ENCODE results near the gene CTNNBL1.

Gene CTNNBL1

GRCh38 chr20:37904845-37905373 lies 211.1 kb downstream of the CTNNBL1 start:
- WGBS (ENCODE audit: extremely low coverage, insufficient coverage, low lambda C conversion rate): no CpG with 5 or more reads among the region's 8 CpGs
- H3K56ac ChIP-seq (ENCODE audit: low read length): no peak overlapping the region

DNA sequence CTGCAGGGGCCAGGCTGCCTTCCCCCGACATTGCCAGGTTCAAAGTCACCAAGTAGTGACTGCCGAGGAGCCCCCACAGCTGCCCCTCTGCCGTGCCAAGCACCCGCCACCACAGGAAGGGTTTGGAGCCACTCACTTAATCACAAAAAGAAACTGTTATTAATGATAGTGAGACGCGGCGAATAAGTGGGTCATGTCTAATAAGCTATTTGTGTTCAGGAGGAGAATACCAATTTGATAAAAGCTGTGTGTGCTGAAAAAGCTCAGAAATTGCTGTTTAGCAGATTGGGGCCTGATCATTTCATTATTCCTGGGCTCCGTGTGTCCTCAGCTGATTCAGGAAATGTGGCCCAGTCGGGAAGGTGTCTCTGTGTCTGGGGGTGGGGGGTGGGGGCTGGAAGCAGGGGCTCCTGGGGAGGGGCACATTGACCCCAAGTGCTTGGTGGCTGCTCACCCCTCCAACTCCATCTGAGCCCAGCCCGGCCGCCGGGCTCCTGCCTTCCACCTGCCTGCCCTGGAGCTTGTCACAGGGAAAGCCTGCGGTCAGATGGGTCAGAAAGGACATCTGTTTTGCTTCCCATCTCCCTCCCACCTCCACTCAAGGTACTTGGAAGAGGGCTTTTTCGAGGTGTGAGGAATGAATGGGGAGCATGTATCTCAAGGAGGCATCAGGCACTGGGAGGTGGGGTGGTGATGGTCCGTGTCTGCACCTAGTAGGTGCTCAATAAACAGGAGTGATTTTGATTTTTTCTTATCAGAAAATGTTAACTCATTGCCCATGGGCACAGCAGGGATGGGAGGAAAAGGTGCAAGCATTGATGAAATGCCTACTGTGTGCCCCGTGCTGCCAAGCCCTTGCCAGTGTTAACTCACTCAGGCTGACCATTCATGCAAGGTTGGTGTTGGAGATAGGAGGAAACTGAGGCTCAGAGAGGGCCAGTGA lies 212.1 kb downstream of the CTNNBL1 start:
- 100% methylated on average over 3 of the region's 16 CpGs for WGBS (ENCODE audit: extremely low coverage, insufficient coverage, low lambda C conversion rate)
- Histone ChIP-seq H3K4me3 (ENCODE audit: low read length) (no peak overlapping the region), H2BK15ac (replicated peaks; ENCODE audit: low read depth) (no peak overlapping the region), H3K9ac (ENCODE audit: low read length) (no peak overlapping the region), H3K27me3 (ENCODE audit: insufficient read depth, low read length, poor library complexity) (no peaks in the 10 kb centered on the region), H3K23ac (ENCODE audit: low read length) (no peak overlapping the region), H3K27ac (ENCODE audit: low read depth, low read length) (no peak overlapping the region), H3K56ac (ENCODE audit: low read length) (no peak overlapping the region), H3K4ac (ENCODE audit: low read depth, low read length) (no peak overlapping the region), H3K79me2 (ENCODE audit: control insufficient read depth, insufficient read depth, low read length) (no peaks in the 10 kb centered on the region), H3K4me1 (ENCODE audit: control insufficient read depth, low read depth, low read length) (no peaks in the 10 kb centered on the region), H4K8ac (ENCODE audit: low read depth, low read length) (no peak overlapping the region), H3K4me2 (ENCODE audit: low read length) (no peak overlapping the region), H3K18ac (ENCODE audit: low read length) (no peak overlapping the region), H2BK5ac (ENCODE audit: low read length) (no peak overlapping the region), H3K79me1 (ENCODE audit: low read length) (no peaks in the 10 kb centered on the region), H2AK5ac (ENCODE audit: low read length) (no peak overlapping the region), H4K5ac (ENCODE audit: low read length) (no peak overlapping the region), H2BK120ac (ENCODE audit: low read depth, low read length) (no peak overlapping the region), H3K36me3 (ENCODE audit: control insufficient read depth, insufficient read depth, low read length) (no peaks in the 10 kb centered on the region)
- no peak for DNase-seq

More at GRCh38 chr20:37904845-37905373, 211.1 kb downstream of the CTNNBL1 start:
- no peak overlapping the region for H3K23ac ChIP-seq (ENCODE audit: low read length)
- no peak overlapping the region for H2BK15ac ChIP-seq (replicated peaks; ENCODE audit: low read depth)
- H3K36me3 ChIP-seq (ENCODE audit: control insufficient read depth, insufficient read depth, low read length): no peaks in the 10 kb centered on the region
- no peak overlapping the region for H3K27ac ChIP-seq (ENCODE audit: low read depth, low read length)
- no peak overlapping the region for H2BK120ac ChIP-seq (ENCODE audit: low read depth, low read length)
- H2AK5ac ChIP-seq (ENCODE audit: low read length): no peak overlapping the region
- no peaks in the 10 kb centered on the region for H3K79me1 ChIP-seq (ENCODE audit: low read length)
- no peak overlapping the region for H3K18ac ChIP-seq (ENCODE audit: low read length)
- no peak overlapping the region for H4K5ac ChIP-seq (ENCODE audit: low read length)
- H3K9ac ChIP-seq (ENCODE audit: low read length): no peak overlapping the region
- DNase-seq: no peak
- H3K79me2 ChIP-seq (ENCODE audit: control insufficient read depth, insufficient read depth, low read length): no peaks in the 10 kb centered on the region
- no peaks in the 10 kb centered on the region for H3K27me3 ChIP-seq (ENCODE audit: insufficient read depth, low read length, poor library complexity)
- H3K4me2 ChIP-seq (ENCODE audit: low read length): no peak overlapping the region
- H3K4me1 ChIP-seq (ENCODE audit: control insufficient read depth, low read depth, low read length): no peaks in the 10 kb centered on the region
- H3K4me3 ChIP-seq (ENCODE audit: low read length): no peak overlapping the region
- no peak overlapping the region for H4K8ac ChIP-seq (ENCODE audit: low read depth, low read length)
- no peak overlapping the region for H2BK5ac ChIP-seq (ENCODE audit: low read length)
- no peak overlapping the region for H3K4ac ChIP-seq (ENCODE audit: low read depth, low read length)

DNA sequence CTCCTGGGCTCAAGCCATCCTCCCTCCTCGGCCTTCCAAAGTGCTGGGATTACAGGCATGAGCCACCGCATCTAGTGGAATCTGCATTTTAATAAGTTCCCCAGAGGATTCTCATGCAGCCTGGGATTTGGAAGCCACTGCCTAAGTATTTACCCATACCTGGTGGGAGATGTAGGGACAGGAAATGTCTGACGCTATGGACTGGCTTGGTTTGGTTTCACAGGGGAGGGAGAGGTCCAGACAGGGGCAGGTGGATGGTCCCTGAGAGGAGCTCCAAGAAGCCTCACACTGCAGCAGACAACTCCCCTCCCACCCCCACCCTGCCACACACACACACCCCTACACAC lies 213.5 kb downstream of the CTNNBL1 start:
- H3K27me3 ChIP-seq (ENCODE audit: insufficient read depth, low read length, poor library complexity): no peaks in the 10 kb centered on the region
- no peak overlapping the region for H4K8ac ChIP-seq (ENCODE audit: low read depth, low read length)
- no peak overlapping the region for H2BK120ac ChIP-seq (ENCODE audit: low read depth, low read length)
- DNase-seq: no peak
- no peak overlapping the region for H3K4me2 ChIP-seq (ENCODE audit: low read length)
- no peak overlapping the region for H3K27ac ChIP-seq (ENCODE audit: low read depth, low read length)
- no peak overlapping the region for H4K5ac ChIP-seq (ENCODE audit: low read length)
- H2AK5ac ChIP-seq (ENCODE audit: low read length): no peak overlapping the region
- H3K4ac ChIP-seq (ENCODE audit: low read depth, low read length): no peak overlapping the region
- no CpG with 5 or more reads among the region's 3 CpGs for WGBS (ENCODE audit: extremely low coverage, insufficient coverage, low lambda C conversion rate)
- no peak overlapping the region for H3K23ac ChIP-seq (ENCODE audit: low read length)
- H3K9ac ChIP-seq (ENCODE audit: low read length): no peak overlapping the region
- H3K4me1 ChIP-seq (ENCODE audit: control insufficient read depth, low read depth, low read length): no peaks in the 10 kb centered on the region
- H3K18ac ChIP-seq (ENCODE audit: low read length): no peak overlapping the region
- H3K79me1 ChIP-seq (ENCODE audit: low read length): no peaks in the 10 kb centered on the region
- no peak overlapping the region for H3K4me3 ChIP-seq (ENCODE audit: low read length)
- no peak overlapping the region for H2BK5ac ChIP-seq (ENCODE audit: low read length)
- no peak overlapping the region for H2BK15ac ChIP-seq (replicated peaks; ENCODE audit: low read depth)
- no peaks in the 10 kb centered on the region for H3K79me2 ChIP-seq (ENCODE audit: control insufficient read depth, insufficient read depth, low read length)
- H3K36me3 ChIP-seq (ENCODE audit: control insufficient read depth, insufficient read depth, low read length): no peaks in the 10 kb centered on the region
- no peak overlapping the region for H3K56ac ChIP-seq (ENCODE audit: low read length)

- H3K79me1 ChIP-seq (ENCODE audit: low read length): no peaks in the 10 kb centered on the region
- no peak overlapping the region for H3K4ac ChIP-seq (ENCODE audit: low read depth, low read length)
- H3K36me3 ChIP-seq (ENCODE audit: control insufficient read depth, insufficient read depth, low read length): no peaks in the 10 kb centered on the region
- no peak overlapping the region for H2BK120ac ChIP-seq (ENCODE audit: low read depth, low read length)
- peak; percentile 80 for DNase-seq
- no peak overlapping the region for H3K18ac ChIP-seq (ENCODE audit: low read length)
- H3K27ac ChIP-seq (ENCODE audit: low read depth, low read length): no peak overlapping the region
- no peak overlapping the region for H2BK5ac ChIP-seq (ENCODE audit: low read length)
- WGBS (ENCODE audit: extremely low coverage, insufficient coverage, low lambda C conversion rate): no CpG with 5 or more reads among the region's 17 CpGs
- H4K5ac ChIP-seq (ENCODE audit: low read length): no peak overlapping the region
- no peak overlapping the region for H3K9ac ChIP-seq (ENCODE audit: low read length)
- no peak overlapping the region for H2BK15ac ChIP-seq (replicated peaks; ENCODE audit: low read depth)
- no peaks in the 10 kb centered on the region for H3K79me2 ChIP-seq (ENCODE audit: control insufficient read depth, insufficient read depth, low read length)
- no peak overlapping the region for H3K4me2 ChIP-seq (ENCODE audit: low read length)
- H3K4me1 ChIP-seq (ENCODE audit: control insufficient read depth, low read depth, low read length): no peaks in the 10 kb centered on the region
- H3K4me3 ChIP-seq (ENCODE audit: low read length): no peak overlapping the region
- no peak overlapping the region for H2AK5ac ChIP-seq (ENCODE audit: low read length)
- H3K56ac ChIP-seq (ENCODE audit: low read length): no peak overlapping the region
- no peak overlapping the region for H3K23ac ChIP-seq (ENCODE audit: low read length)
- H3K27me3 ChIP-seq (ENCODE audit: insufficient read depth, low read length, poor library complexity): no peaks in the 10 kb centered on the region
- no peak overlapping the region for H4K8ac ChIP-seq (ENCODE audit: low read depth, low read length)
These were observed 214.0 kb downstream of the CTNNBL1 start for GRCh38 chr20:37907677-37908401.

GRCh38 chr20:37911261-37911660 lies 217.4 kb downstream of the CTNNBL1 start:
- no CpG with 5 or more reads among the region's 9 CpGs for WGBS (ENCODE audit: extremely low coverage, insufficient coverage, low lambda C conversion rate)
- Histone ChIP-seq H3K36me3 (ENCODE audit: control insufficient read depth, insufficient read depth, low read length) (no peaks in the 10 kb centered on the region), H3K56ac (ENCODE audit: low read length) (no peak overlapping the region), H3K4me3 (ENCODE audit: low read length) (no peak overlapping the region), H3K4me2 (ENCODE audit: low read length) (no peak overlapping the region), H2BK15ac (replicated peaks; ENCODE audit: low read depth) (no peak overlapping the region), H2BK5ac (ENCODE audit: low read length) (no peak overlapping the region), H3K23ac (ENCODE audit: low read length) (no peak overlapping the region), H2BK120ac (ENCODE audit: low read depth, low read length) (no peak overlapping the region), H3K4me1 (ENCODE audit: control insufficient read depth, low read depth, low read length) (peaks cover 2% of the 10 kb centered on the region), H4K8ac (ENCODE audit: low read depth, low read length) (no peak overlapping the region), H3K18ac (ENCODE audit: low read length) (no peak overlapping the region), H3K79me1 (ENCODE audit: low read length) (no peaks in the 10 kb centered on the region), H3K27me3 (ENCODE audit: insufficient read depth, low read length, poor library complexity) (no peaks in the 10 kb centered on the region), H3K9ac (ENCODE audit: low read length) (no peak overlapping the region), H3K27ac (ENCODE audit: low read depth, low read length) (no peak overlapping the region), H3K79me2 (ENCODE audit: control insufficient read depth, insufficient read depth, low read length) (no peaks in the 10 kb centered on the region), H3K4ac (ENCODE audit: low read depth, low read length) (no peak overlapping the region), H2AK5ac (ENCODE audit: low read length) (no peak overlapping the region), H4K5ac (ENCODE audit: low read length) (no peak overlapping the region)
- DNase-seq: no peak
